Fibroblast of peridontal ligament (primary cell): Measurements from ENCODE around the gene HS6ST3.
"Not testable (repeated sequence)": the region's sequence is repeated elsewhere in the genome, so short reads cannot be mapped to it uniquely, and the experiment has no call there.

Source experiments
- DNase-seq: peaks from one replicate; pipeline ENCODE4 v3.0.0-alpha.2; 2010; ENCODE audit errors: extremely low read depth

Gene HS6ST3

DNA sequence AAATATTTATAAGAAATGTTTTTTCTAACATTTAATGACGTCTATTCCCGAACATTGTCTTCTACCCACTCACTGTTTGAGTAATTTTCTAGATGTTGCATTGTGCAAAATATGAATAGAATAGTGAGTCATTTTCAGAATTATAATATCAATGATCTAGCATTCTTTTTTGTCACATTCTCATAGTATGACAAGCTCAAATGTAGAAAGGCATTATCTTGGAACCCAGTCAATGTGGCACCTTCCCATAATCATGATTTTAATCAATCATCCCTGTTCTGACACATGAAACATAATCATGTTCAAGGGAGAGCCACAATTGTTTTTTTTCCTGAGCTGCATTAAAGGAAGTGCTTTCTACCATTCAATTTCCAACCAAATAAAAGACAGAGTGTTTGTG lies 638.6 kb downstream of the HS6ST3 start:
- no peak for DNase-seq

DNA sequence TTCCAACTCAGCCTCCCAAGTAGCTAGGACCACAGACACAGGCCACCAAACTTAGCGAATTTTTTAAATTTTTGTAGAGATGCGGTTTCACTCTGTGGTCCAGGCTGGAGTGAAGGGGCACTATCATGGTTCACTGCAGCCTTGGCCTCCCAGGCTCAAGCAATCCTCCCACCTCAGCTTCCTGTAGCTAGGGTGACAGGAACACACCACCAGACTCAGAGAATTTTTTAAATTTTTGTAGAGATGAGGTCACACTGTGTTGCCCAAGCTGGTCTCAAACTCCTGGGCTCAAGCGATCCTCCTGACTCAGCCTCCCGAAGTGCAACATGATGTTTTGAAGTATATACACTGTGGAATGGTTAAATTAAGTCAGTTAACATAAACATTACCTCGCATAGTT lies 640.8 kb downstream of the HS6ST3 start:
- no peak for DNase-seq

DNA sequence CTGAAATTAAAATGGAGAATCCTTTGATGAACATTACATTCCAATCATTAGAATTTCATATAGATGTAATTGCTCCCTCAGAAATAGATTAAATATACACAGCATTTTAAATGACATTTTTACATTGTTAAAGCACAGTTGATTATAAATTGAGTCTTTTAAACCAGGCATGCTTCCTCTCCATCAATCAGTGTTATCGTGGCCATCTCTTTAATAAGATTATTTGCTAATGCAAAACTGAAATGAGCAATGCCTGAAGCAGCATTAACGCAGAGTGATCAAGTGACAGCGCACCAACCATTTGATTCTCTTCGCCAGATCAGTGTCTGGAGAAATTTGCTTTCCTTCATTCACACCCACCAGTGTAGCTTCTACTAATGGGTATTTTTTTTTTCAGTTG lies 644.6 kb downstream of the HS6ST3 start:
- DNase-seq, result no peak

DNA sequence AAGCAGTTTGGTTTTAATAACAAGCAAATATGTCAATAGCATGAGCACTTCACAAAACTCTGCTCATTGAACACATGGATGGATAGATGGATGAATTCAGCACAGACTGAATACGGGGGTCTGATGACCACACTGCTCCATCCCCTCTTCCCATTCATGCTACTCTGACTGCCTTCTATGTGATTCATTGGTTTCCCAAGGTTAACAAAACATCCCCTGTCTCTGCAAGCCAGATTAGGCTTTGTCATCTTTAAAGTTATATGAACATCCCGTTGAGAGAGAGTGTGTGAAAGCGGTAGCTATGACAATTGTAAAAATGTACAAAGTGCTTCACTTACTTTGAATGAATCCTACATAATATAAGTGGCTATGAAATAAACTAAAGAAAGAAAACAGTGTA lies 651.9 kb downstream of the HS6ST3 start:
- no peak for DNase-seq

DNA sequence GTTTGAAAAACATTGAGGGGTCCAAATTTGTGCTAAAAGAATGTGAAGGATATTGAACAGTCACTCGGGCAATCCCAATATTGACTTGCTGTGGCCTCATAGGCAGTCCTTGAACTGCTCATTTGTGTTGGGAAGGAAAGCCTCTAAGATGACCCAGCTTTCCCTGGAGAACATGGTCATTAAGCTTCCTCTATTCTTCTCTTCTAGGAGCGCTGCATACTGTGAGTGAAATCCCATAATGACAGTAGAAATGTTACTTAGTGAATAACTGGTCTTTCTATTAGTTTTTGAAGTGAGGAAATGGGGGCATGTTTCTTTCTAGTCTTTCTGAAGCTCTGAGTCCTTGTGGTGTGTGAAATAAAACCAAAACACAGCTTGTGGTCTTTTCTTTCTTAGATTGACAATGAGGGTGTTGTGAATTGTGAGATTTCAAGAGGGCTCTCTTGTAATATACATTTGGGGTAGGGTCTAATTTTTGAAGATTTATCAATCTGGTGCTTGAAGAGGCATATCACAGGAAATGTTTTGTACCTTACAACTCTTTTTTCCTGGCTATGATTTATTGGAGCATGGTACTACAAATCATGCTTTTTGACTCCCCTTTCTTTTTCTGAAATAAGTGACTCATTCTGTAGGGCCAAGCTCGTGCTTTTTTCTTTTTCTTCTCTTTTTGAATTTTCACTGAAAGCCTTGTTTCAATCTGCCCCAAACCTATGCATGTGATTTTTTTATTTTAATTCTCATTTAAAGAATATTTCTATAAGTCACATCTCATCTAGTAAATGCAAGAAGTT lies 653.6 kb downstream of the HS6ST3 start:
- no peak for DNase-seq

DNA sequence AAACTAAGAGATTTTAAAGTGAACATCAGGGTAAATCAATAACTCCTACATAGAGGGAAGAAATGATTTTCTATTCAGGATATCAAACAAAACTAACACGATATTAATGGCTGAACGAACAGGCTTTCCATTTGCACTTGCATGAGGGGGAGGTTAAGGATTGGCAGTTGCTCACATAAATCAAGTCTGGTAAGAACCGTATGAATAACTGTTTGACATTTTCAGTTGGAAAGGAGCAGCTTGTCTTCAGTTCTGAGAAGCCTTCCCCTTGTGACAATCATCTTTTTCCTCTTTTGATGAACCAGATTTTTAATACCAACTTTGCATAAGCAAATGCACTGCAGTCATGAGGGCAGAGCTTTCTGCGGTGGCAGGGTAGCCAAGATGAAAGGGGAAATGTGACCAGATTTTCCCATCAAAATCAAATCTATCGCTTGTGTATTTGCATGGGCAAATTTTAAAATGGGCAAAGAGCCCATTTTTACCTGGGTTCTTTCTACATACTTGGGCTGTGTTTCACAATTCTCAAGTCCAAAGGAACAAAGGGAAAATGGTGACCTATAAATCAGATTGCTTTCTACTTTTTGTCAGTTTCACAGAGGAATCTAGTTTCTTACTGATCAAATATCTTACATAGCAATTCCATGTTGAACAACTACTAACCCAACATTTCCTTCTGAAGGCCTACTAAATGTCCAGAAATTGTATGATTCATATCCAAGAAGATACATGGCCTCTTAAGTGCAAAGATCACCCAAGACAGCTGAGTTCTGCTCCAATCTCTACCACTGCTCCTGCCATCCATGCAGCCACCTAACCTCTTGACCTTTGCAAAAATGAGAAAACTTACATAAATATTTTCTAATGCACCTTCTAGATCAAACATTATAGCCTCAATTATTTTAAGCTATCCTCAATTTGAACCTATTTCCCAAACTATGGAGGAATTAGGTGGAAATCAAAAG lies 654.7 kb downstream of the HS6ST3 start:
- DNase-seq, result no peak

DNA sequence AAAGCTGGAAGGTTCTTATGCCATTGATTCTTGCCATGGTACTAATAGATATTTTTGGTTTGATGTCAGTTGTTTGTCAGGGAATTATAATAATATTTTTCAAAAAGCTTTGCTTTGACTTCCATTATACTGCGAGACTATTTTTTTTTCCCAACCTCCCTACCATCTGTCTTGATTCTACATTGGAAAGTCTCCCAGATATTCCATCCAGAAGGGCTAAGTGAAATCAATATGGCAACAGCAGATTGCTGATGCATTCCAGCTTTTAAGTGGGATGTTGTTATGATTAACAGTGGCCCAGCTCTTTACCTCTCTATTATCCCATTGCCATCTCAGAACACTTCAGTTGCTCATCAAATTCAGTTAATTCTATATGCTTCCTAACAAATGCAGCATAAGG lies 657.0 kb downstream of the HS6ST3 start:
- DNase-seq, result no peak

DNA sequence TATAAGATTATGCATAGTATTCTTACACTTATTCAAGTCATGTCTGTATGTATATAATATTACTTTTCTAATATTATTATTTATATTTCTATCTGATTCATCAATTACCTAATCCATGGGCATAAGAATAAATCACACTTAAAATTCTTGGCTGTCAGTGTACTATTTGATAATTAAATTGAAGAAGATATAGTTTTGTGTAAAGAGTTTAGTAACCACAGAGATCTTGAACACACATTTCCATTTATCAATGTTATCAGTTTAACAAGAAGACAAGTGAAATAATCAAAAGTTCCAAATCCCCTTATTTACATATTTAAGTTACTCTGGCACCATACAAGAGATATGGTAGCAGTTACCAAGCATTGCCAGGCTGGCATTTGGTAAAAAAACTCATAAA lies 659.9 kb downstream of the HS6ST3 start:
- no peak for DNase-seq

DNA sequence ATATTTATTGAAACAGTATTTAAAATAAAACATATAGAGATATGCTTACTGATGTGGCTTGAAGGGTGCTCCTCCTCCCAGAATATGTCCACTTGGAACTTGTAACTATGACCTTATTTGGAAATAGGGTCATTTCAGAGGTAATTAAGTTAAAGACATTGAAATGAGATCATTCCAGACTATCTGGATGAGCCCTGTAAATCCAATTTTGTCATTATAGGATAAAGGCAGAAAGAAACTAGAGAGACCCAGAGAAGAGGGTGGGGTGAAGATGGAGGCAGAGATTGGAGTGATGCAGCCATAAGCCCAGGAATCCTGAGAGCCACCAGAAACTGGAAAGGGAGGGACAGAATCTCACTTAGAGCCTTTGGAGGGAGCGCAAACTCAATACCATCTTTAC lies 661.2 kb downstream of the HS6ST3 start:
- no peak for DNase-seq

DNA sequence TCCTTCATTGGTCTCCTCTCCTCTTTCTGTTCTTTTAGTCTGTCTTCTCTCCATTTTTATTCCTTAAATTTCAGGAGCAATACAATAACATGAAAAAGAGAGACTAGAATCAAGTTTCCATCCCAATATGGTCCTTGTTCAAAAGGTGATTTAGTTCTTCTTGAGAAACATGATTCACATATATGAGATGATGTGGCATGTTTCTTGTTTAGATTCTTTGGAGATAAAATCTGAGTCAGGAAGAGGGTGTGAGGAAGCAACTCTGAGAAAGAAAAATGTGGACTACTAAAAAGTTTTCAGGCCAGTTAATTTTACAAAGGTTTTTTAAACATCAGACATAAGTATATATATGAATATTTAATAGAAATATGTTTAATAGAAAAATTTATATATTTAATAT lies 673.0 kb downstream of the HS6ST3 start:
- DNase-seq, result no peak

DNA sequence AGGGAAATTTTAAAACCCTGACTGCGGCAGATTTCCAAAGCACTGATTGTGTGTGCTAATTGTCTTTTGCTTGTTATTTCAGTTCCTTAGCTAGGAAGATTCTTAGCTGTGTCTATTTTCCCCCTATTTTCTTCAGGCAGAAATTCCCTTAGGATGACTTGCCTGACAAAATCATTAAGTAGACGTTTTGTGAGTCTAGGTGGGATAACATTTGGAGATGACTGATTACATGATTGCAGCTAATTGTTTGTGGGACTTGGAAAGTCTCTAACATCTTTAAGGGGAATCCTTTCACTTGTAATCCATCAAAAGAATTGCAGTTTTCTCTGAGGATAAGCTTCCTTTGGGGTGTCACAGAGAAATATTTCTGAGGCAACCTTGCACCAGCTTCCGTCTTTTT lies 676.4 kb downstream of the HS6ST3 start:
- no peak for DNase-seq

DNA sequence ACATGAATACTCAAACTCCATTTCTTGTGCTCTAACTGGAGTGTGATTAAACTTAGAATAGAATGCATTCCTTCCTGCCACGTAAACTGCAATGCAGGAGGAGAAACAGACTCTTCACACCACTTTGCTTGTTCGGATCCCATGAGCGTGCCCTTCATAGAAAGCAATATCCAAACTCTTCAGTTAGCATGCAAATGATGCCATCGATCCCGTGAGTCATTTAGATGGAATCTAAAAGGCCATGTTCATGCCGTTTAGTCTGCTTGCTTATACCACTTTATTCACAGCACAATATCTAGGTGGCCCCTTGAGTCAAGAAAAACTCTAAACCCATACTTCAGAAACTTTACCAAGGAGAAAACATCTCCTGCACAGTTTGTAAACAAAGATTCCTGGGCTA lies 678.6 kb downstream of the HS6ST3 start:
- DNase-seq, result no peak

DNA sequence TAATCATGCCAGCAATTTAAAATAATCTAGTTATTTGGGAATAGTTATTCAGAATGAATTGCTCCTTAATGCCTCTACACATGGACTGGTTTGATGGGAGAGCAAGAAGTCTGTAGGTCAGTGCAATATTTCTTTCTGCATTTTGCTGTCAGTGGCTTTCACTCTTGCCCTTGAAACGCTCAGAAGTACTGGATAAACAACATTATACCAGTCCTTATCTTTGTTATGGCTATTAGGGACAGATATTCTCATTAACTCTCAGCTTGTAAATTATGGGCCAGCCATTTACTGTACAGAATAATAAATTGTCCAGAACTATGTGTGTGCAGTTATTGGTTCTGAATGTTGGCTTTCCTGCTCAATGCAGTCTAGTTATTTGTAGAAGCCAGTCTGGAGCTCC lies 680.0 kb downstream of the HS6ST3 start:
- DNase-seq, result no peak

DNA sequence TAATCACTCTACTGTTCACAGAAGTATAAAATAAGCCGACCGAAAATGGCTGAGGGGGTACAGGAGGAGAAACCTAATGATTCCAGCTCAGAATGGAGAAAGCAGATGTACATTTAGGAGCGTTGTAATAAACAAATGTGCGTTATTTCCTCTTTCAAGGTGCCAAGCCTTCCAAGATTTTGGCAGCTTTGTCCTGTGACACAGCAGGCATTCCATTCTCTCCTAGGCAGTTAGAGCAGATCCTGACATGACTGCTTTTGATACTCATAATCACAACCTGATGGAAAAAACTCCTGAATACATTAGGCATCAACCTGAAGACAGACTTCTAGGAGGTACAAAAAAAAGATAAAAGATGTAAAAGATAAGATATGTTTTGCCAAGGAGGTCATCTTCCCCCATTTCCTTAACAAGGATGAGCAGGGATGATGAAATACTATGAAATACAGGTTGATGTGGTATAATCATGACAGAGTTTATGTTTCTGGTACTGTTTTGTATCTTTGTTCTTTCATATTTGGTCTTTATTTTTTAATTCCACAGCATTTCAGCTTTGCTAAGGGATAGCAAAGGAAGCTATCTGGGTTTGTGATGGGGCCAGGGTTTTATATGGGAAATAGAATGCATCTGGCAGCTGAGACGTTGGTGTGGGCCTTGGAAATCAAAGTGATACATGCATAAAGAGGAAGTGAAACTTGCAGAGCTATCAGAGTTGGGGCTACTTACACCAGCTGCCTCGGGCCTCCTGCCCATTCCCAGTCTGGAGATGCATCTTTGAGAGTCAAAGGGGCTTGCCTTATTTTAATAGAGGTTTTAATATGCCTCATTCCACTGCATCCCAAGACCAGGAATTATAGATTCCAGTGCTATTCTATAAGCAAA lies 681.8 kb downstream of the HS6ST3 start:
- DNase-seq, result no peak

DNA sequence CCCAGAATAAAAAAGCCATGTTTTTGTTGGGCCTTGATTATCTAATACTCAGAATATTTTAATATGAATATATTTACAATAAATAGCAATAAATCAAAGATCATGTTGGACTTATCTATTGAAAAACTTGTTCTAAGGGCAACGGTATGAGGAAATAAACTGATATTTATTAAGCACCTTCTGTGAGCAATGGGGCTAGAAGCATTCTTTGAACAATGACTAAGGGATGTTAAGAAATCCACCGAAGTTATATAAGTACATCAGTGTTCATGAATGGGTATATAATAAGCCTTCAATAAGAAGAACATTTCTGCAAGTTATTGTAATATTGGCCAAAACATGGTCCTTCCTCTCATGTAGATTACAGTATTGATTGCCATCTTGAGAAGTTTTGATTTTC lies 682.5 kb downstream of the HS6ST3 start:
- DNase-seq, result no peak

DNA sequence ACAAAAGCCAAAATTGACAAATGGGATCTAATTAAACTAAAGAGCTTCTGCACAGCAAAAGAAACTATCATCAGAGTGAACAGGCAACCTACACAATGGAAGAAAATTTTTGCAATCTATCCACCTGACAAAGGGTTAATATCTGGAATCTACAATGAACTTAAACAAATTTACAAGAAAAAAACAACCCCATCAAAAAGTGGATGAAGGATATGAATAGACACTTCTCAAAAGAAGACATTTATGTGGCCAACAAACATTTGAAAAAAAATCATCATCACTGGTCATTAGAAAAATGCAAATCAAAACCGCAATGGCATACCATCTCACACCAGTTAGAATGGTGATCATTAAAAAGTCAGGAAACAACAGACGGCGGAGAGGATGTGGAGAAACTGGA lies 688.4 kb downstream of the HS6ST3 start:
- DNase-seq, result not testable (repeated sequence)

DNA sequence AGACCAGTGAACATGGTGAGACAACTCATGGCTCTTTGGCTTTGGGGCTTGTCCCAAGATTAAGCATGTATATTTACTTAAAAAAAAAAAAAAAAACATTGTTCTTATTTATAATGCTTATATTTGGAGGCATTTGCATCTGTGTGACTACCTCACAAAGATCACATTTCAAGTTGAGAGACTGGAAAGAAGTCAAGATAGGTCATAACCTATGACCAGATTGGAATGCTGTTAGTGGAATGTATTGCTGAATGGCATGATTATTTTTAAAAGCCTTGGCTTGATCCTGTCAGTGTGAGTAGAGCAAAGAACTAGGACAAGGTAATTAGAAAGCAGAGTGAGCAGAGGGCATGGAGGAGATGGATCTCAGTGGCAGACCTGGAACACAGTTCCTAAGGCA lies 689.8 kb downstream of the HS6ST3 start:
- DNase-seq, result no peak

DNA sequence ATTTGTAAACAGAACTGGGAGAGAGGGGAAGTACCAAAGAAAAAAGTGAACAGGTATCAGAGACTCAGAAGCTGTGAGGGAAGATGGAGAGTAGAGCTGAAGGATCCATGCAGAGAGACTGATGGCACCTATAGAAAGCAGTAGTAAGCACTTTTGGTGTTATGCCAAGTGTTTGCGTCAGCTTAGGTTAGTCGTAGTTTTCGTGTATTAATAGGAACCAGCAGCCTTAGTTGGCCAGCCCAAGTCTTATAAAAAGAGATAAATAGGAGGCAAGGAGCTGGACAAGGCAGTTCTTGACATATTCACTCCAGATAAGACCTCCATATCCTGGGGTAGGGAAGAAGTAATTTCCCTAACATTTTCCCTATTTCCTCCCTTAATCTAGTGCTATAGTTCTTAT lies 690.2 kb downstream of the HS6ST3 start:
- DNase-seq, result no peak

DNA sequence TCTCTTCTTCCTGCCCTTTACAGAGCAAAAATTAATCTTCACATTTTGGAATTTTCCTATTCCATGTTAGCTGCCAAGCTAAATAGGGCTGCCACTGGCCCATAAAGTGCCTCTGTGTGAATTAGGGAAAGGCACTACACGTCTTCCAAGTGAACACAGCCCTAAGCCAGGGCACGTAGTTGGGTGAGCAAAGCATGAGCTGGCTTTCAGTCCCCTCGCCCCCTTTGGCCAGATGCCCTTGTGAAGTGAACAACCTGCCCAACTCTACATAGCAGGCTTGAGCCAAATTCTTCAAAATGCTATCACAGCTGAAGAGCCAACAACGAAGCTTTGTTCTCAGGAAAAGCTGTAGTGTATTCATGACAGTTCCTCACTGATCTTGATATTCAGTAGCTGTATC lies 691.2 kb downstream of the HS6ST3 start:
- DNase-seq, result no peak

DNA sequence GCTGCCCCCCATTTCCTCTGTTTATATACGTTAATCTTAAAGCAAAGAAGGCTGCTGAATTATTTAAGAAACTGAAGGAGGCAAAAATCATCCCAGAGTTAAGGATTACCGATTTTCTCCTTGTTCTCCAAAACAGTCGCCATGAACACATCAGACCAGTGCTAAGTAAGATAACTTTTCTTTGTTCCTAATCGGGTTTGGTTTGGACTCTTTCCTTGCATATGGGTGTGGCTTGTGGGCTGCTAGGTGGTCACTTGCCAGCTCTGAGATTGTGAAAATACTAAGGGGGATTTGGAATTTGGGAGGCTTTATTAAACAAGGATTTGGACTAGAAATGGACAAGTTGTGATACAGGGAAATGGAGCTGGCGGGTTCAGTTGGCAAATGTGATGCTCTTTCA lies 692.3 kb downstream of the HS6ST3 start:
- no peak for DNase-seq

DNA sequence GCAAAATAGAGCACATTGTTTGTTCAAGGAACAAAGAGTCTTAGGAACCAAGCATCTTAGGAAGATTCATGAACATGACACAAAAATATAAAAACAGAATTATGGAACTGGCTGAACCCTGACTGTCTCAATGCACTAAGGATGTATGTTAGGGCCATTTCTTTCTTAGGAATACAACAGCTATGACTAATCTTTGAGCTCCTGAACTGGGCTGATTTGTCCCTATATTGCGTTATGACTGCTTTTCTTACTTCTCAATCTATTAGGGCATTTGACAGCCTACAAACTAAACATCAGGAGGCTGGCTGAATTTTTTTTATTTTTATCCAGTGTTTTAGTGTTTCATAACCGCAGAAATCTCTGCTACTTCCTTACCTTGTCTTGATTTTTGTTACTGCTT lies 693.1 kb downstream of the HS6ST3 start:
- DNase-seq, result no peak

DNA sequence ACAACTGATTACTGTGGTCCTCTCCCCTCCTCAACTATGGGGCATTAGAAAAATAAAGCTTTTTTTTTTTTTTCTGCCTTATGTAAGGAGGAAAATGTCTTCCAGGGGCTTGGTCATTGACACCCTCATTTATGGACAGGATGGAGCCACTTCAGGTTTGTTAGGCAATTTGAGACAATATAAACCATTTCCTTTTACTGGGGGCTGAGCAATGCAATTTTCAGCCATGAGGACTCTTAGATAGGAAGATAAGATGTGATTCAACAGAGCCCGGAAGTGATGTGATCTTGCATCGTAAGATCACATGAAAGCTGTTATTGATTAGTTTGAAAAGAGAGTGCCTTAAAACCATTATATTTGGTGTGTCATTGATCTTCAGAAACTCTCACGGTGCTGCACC lies 693.6 kb downstream of the HS6ST3 start:
- DNase-seq, result no peak
